ENCODE data around the gene F7.
"Not testable (repeated sequence)": the region's sequence is repeated elsewhere in the genome, so short reads cannot be mapped to it uniquely, and the experiment has no call there.

Gene F7

GRCh38 chr13:113077953-113078901, 27.4 kb upstream of the F7 start:
- H3K4me3 ChIP-seq (replicated peaks in 1 of 2; ENCODE audit: low read depth in 2 of 2, low read length in 2 of 2), result no peak overlapping the region
- TF ChIP-seq, protein P1, sequence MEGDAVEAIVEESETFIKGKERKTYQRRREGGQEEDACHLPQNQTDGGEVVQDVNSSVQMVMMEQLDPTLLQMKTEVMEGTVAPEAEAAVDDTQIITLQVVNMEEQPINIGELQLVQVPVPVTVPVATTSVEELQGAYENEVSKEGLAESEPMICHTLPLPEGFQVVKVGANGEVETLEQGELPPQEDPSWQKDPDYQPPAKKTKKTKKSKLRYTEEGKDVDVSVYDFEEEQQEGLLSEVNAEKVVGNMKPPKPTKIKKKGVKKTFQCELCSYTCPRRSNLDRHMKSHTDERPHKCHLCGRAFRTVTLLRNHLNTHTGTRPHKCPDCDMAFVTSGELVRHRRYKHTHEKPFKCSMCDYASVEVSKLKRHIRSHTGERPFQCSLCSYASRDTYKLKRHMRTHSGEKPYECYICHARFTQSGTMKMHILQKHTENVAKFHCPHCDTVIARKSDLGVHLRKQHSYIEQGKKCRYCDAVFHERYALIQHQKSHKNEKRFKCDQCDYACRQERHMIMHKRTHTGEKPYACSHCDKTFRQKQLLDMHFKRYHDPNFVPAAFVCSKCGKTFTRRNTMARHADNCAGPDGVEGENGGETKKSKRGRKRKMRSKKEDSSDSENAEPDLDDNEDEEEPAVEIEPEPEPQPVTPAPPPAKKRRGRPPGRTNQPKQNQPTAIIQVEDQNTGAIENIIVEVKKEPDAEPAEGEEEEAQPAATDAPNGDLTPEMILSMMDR (IDR thresholded peaks at IDR 0.05; ENCODE audit: low read depth, low read length), result no peak
- DNase-seq (ENCODE audit: low read depth in 2 of 2), result no peak

DNA sequence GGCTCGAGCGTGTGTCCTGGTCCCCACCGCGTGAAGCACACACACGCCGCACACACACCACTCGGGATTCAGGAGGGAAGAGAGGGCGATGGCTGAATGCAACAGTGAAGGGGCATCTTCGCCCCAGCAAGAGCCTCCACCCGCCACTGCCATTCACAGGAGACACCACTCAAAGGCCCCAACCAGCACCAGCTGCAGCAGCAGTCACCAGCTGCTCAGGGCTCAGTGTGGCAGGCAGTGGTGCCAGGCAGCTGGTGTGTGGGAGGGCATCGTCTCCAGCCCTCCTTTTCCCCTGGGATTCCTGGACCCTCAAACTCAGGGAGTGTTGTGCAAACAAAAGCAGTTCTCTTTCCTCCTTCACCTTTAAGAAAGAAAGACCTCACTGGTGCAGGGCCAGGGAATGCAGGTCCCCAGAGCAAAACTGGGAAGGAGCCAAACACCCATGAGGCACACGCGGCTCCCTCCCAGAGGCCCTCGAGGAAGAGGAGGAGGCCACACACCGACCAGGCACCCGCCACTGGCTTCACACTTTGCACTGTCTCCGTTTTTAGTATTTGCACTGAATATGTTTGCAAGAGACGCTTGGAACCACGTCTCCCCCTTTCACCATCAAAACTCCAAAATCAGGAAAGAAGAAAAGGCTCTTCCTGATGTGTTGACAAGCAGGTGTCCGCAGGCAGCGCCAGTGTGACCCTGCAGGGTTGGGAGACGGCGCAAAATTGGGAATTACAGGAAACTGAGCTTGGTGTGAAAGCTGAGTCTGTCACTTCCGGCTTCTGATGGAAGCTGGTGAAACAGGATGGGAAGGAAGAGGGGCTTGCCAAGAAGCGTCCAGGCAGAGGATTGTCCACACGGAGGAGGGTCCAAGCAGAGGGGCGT, 26.4 kb upstream of the F7 start:
- TF ChIP-seq, protein P1 (IDR thresholded peaks at IDR 0.05; ENCODE audit: low read depth, low read length), result no peak
- no peak for DNase-seq (ENCODE audit: low read depth in 2 of 2)
- H3K4me3 ChIP-seq (replicated peaks in 1 of 2; ENCODE audit: low read depth in 2 of 2, low read length in 2 of 2), result no peak overlapping the region

DNA sequence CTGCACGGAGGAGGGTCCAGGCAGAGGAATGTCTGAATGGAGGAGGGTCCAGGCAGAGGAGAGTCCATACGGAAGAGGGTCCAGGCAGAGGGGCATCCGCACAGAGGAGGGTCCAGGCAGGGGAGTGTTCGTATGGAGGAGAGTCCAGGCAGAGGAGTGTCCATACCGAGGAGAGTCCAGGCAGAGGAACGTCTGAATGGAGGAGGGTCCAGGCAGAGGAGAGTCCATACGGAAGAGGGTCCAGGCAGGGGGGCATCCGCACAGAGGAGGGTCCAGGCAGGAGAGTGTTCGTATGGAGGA, 25.9 kb upstream of the F7 start:
- DNase-seq (ENCODE audit: low read depth in 2 of 2); H3K4me3 ChIP-seq (replicated peaks in 1 of 2; ENCODE audit: low read depth in 2 of 2, low read length in 2 of 2): not testable (repeated sequence)

DNA sequence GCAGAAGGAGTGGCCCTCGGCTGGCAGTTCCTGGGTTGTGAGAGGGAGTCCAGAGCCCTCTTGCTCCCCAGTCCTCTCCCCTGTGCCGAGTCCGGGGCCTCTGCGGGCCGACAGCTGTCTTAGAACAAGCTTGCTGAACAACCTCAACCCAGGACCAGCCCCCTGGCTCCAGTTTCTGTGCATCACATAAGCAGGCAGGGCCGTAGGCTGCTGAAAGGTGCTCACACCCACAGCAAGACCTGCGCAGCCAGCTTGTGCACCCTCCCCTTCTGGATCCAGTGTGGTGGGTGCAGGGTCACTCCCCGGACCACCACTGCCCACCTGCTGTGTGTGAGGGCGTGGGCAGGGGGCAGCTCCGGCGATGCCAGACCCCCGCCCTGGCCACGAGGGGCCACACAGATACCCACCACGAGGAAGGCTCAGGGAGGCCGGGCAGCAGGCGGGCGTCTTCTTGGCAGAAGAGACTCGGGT, 25.2 kb upstream of the F7 start:
- DNase-seq (ENCODE audit: low read depth in 2 of 2), result no peak
- H3K4me3 ChIP-seq (replicated peaks in 1 of 2; ENCODE audit: low read depth in 2 of 2, low read length in 2 of 2), result no peak overlapping the region
- TF ChIP-seq, protein P1 (IDR thresholded peaks at IDR 0.05; ENCODE audit: low read depth, low read length), result no peak

DNA sequence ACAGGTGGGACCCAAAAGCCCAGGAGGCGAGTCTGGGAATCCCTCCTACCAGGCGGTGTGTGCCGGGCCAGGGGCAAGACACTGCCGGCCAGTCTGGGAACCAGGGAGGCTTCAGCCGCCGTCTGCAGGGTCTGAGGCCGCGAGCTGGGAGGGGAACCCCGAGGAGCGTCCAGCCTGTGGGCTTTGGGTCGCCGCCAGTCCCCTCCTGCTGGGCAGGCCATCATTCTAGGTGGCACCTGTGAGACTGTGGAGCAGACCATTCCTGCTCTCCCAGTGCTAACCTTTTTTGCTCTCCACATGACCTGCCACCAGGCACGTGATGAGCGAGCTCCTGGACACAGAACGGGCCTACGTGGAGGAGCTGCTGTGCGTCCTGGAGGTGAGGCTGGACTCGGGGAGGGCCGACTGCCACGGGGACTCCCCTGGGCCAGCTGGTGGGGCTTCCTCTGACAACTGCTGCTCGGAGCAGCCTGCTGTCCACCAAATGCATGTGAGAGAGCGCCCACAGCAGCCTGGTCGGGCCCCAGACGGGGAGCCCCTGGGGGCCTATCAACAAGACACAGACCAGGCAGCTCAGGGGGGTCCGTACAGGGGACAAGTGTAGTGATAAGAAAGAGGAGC, 24.6 kb upstream of the F7 start:
- H3K4me3 ChIP-seq (replicated peaks in 1 of 2; ENCODE audit: low read depth in 2 of 2, low read length in 2 of 2), result no peak overlapping the region
- TF ChIP-seq, protein P1 (IDR thresholded peaks at IDR 0.05; ENCODE audit: low read depth, low read length), result no peak
- DNase-seq (ENCODE audit: low read depth in 2 of 2), result no peak

DNA sequence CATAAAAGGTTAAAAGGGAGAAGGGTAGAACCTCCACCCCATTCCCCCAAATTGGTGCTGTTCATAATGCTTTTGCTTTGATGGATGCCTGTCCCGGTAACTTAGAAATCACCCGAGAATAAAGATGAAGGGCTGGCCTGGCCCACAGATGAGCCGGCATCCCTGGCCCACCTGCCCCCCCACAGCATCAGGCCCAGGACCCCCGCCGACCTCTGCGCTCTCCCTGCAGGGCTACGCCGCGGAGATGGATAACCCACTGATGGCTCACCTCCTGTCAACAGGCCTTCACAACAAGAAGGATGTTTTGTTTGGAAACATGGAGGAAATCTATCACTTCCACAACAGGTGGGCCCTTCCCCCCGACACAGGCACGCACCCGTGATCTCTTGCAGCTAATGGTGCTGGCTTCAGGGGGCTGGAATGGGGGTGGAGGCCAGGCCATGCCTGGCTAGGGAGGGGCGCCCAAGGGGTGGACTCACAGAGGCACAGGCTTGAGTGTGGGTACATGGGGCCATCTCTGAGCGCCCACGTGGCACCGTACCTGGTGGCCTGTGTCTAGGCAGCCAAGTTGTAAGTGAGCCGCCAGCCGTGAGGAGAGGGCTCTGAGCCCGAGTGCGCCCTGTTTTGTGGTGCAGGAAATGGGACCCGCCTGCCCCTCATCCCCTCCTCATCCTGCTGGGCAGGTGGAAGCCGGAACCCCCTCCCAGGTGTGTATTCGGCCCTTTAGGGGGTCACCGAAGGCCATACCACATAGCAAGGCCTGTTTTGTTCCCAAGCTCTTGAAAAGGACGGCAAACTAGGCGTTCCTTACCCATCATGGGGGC, 23.2 kb upstream of the F7 start:
- no peak for DNase-seq (ENCODE audit: low read depth in 2 of 2)
- TF ChIP-seq, protein P1 (IDR thresholded peaks at IDR 0.05; ENCODE audit: low read depth, low read length), result no peak
- no peak overlapping the region for H3K4me3 ChIP-seq (replicated peaks in 1 of 2; ENCODE audit: low read depth in 2 of 2, low read length in 2 of 2)
